ENCODE results near the gene RAB25.

DNA sequence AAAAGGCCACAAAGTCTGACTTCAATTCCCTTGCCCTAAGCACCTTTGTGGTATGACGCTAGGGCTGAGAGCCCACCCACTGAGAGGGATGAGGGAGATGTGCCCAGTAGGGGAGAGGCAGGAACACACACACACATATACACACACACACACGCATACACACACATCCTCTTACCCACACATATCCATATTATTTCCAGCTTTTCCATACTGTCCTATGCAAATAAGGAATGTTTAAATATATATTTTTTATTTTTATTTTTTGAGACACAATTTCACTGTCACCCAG is 3.0 kb downstream of the RAB25 start:
- TF ChIP-seq, protein P1, sequence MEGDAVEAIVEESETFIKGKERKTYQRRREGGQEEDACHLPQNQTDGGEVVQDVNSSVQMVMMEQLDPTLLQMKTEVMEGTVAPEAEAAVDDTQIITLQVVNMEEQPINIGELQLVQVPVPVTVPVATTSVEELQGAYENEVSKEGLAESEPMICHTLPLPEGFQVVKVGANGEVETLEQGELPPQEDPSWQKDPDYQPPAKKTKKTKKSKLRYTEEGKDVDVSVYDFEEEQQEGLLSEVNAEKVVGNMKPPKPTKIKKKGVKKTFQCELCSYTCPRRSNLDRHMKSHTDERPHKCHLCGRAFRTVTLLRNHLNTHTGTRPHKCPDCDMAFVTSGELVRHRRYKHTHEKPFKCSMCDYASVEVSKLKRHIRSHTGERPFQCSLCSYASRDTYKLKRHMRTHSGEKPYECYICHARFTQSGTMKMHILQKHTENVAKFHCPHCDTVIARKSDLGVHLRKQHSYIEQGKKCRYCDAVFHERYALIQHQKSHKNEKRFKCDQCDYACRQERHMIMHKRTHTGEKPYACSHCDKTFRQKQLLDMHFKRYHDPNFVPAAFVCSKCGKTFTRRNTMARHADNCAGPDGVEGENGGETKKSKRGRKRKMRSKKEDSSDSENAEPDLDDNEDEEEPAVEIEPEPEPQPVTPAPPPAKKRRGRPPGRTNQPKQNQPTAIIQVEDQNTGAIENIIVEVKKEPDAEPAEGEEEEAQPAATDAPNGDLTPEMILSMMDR (IDR thresholded peaks at IDR 0.05) = no peak
- no peak for TF ChIP-seq POLR2A (IDR thresholded peaks at IDR 0.05)

Measured in thyroid gland (tissue), 4 donors.